A673 (cell line): ENCODE data around the gene ZDHHC6. TPM values are rescaled to one million over a fixed set of nuclear protein-coding genes. Genes with fewer than 3 reads are reported as not detected.
"Not testable (repeated sequence)": the region's sequence is repeated elsewhere in the genome, so short reads cannot be mapped to it uniquely, and the experiment has no call there.

Experiments used
- BruUV-seq: library from RNA; stranded (reverse); fragments of 400-500 nt; replicated peaks from 2 replicates; lab custom pipeline; 2021; lab: Mats Ljungman, UMichigan
- CTCF ChIA-PET: fragments of 300-600 bp; sonication (Branson Sonifier 250); formaldehyde crosslinking; loops from one replicate; lab custom pipeline; 2022; ENCODE audit warnings: antibody characterized with exemption; lab: Charles Lee
- POLR2A ChIA-PET: fragments of 300-600 bp; sonication (Branson Sonifier 250); formaldehyde crosslinking; loops from one replicate; lab custom pipeline; 2022; ENCODE audit warnings: antibody characterized with exemption; ENCODE audit not compliant: low non-redundant PET; lab: Charles Lee
- DNase-seq: peaks from one replicate; pipeline ENCODE4 v3.0.0-alpha.2; 2015; ENCODE audit warnings: low spot score
- H3K27ac ChIP-seq: fragments of 200-600 bp; sonication (generic); 2 replicates; pipeline ENCODE4 v1.5.1; 2016; ENCODE audit warnings: mixed run types, low read depth, mild to moderate bottlenecking, mixed read lengths, antibody characterized with exemption, low read length; ENCODE audit not compliant: poor library complexity, severe bottlenecking
- H3K27me3 ChIP-seq: fragments of 200-600 bp; sonication (generic); replicated peaks from 2 replicates; pipeline ENCODE4 v1.6.1; 2017; ENCODE audit warnings: mixed run types, low read depth, mild to moderate bottlenecking, mixed read lengths, antibody characterized with exemption, low read length; ENCODE audit not compliant: insufficient read depth, poor library complexity
- H3K36me3 ChIP-seq: fragments of 200-600 bp; sonication (generic); 2 replicates; pipeline ENCODE4 v1.6.1; 2016; ENCODE audit warnings: mixed run types, mild to moderate bottlenecking, mixed read lengths, antibody characterized with exemption, low read length; ENCODE audit not compliant: insufficient read depth, poor library complexity, severe bottlenecking
- H3K4me1 ChIP-seq: fragments of 200-600 bp; sonication (generic); 2 replicates; pipeline ENCODE4 v1.6.1; 2017; ENCODE audit warnings: mixed run types, mild to moderate bottlenecking, mixed read lengths, antibody characterized with exemption, low read length; ENCODE audit not compliant: insufficient read depth, poor library complexity, severe bottlenecking
- H3K4me3 ChIP-seq: fragments of 200-600 bp; sonication (generic); 2 replicates; pipeline ENCODE4 v1.5.1; 2016; ENCODE audit warnings: low read depth, mixed run types, mild to moderate bottlenecking, mixed read lengths, low read length; ENCODE audit not compliant: poor library complexity, severe bottlenecking
- H3K9me3 ChIP-seq: fragments of 200-600 bp; sonication (generic); 2 replicates; pipeline ENCODE4 v1.6.1; 2016; ENCODE audit warnings: mixed run types, low read depth, mild to moderate bottlenecking, mixed read lengths, antibody characterized with exemption, low read length; ENCODE audit not compliant: poor library complexity, severe bottlenecking
- CTCF ChIP-seq: fragments of 300-800, 200-600 bp; sonication (generic); conservative IDR thresholded peaks from 2 replicates; pipeline ENCODE4 v1.5.1; 2017; ENCODE audit warnings: low read depth, mild to moderate bottlenecking, antibody characterized with exemption, low read length, moderate library complexity, mixed read lengths
- EZH2 ChIP-seq: fragments of 200-600 bp; sonication (generic); IDR thresholded peaks from 2 replicates; pipeline ENCODE4 v1.6.1; 2017; ENCODE audit warnings: borderline replicate concordance, low read depth, mild to moderate bottlenecking, mixed read lengths, antibody characterized with exemption, low read length; ENCODE audit not compliant: poor library complexity, severe bottlenecking
- intact Hi-C: fragments of 100-400 bp; cut with micrococcal nuclease; formaldehyde crosslinking; loops from one replicate; pipeline ENCODE4 v1.10.0; 2022; ENCODE audit not compliant: unreplicated experiment
- total RNA-seq: library from RNA; stranded (reverse); gene quantifications from 2 replicates; pipeline ENCODE4 v1.2.3, GENCODE V29; 2021

Gene ZDHHC6
- total RNA-seq, 1 experiment from 2014 or later: 38.8 TPM

GRCh38 chr10:112467541-112468075 lies 20.9 kb upstream of the ZDHHC6 start:
- intact Hi-C loops: no loop called here
- H3K9me3 ChIP-seq: no peaks in the 10 kb centered on the region
- ChIA-PET POLR2A (no interaction called here), CTCF (no interaction called here)
- BruUV-seq: no TSS peak
- no peak overlapping the region for H3K4me3 ChIP-seq
- no peak overlapping the region for H3K27ac ChIP-seq
- no peaks in the 10 kb centered on the region for H3K27me3 ChIP-seq
- H3K4me1 ChIP-seq: no peaks in the 10 kb centered on the region
- no peak for TF ChIP-seq EZH2
- TF ChIP-seq CTCF: no peak
- peaks cover 15% of the 10 kb centered on the region for H3K36me3 ChIP-seq
- DNase-seq: no peak

GRCh38 chr10:112466802-112467201 lies 20.1 kb upstream of the ZDHHC6 start:
- ChIA-PET CTCF (no interaction called here), POLR2A (no interaction called here)
- no peak overlapping the region for H3K4me3 ChIP-seq
- TF ChIP-seq EZH2: no peak
- TF ChIP-seq CTCF: no peak
- intact Hi-C loops: no loop called here
- peaks cover 15% of the 10 kb centered on the region for H3K36me3 ChIP-seq
- no peaks in the 10 kb centered on the region for H3K9me3 ChIP-seq
- H3K27ac ChIP-seq: no peak overlapping the region
- H3K27me3 ChIP-seq: no peaks in the 10 kb centered on the region
- H3K4me1 ChIP-seq: no peaks in the 10 kb centered on the region
- no TSS peak for BruUV-seq
- no peak for DNase-seq

- H3K9me3 ChIP-seq: no peaks in the 10 kb centered on the region
- H3K27me3 ChIP-seq: no peaks in the 10 kb centered on the region
- H3K27ac ChIP-seq: no peak overlapping the region
- intact Hi-C loops: no loop called here
- ChIA-PET POLR2A (interaction anchor here (0.7 kb wide), 1 partner anchor 97 kb away, joined by 3 read pairs; no protein-coding TSS in a partner anchor), CTCF (no interaction called here)
- peaks cover 20% of the 10 kb centered on the region for H3K36me3 ChIP-seq
- H3K4me1 ChIP-seq: no peaks in the 10 kb centered on the region
- H3K4me3 ChIP-seq: no peak overlapping the region
- TF ChIP-seq EZH2 (no peak), CTCF (no peak)
- no peak for DNase-seq
- BruUV-seq: no TSS peak
Observed at GRCh38 chr10:112465299-112465883, 18.7 kb upstream of the ZDHHC6 start.

- DNase-seq, H3K27ac ChIP-seq, BruUV-seq, intact Hi-C loops, H3K9me3 ChIP-seq, H3K4me1 ChIP-seq, H3K4me3 ChIP-seq, H3K27me3 ChIP-seq, POLR2A ChIA-PET: not testable (repeated sequence)
- peaks cover 20% of the 10 kb centered on the region for H3K36me3 ChIP-seq
- CTCF ChIA-PET: interaction anchor here (0.7 to 1.0 kb wide), 2 partner anchors 8 to 489 kb away, joined by 3 to 4 read pairs; no protein-coding TSS in a partner anchor
Observed at GRCh38 chr10:112464074-112464473, 17.4 kb upstream of the ZDHHC6 start.
